PC-3 (cell line): ENCODE data around the gene PRKACA. TPM values are rescaled to one million over a fixed set of nuclear protein-coding genes. Genes with fewer than 3 reads are reported as not detected.

ENCODE experiments used
- ATAC-seq: fragments of 200-7000 bp; cut with Tn5 transposase; 2 replicates; pipeline ENCODE4 v1.9.1; 2020; ENCODE audit warnings: mild to moderate bottlenecking, moderate library complexity
- BruUV-seq: library from RNA; stranded (reverse); fragments of 400-500 nt; replicated peaks from 2 replicates; lab custom pipeline; 2021; lab: Mats Ljungman, UMichigan
- CTCF ChIA-PET: fragments of 300-600 bp; sonication (Branson Sonifier 250); formaldehyde crosslinking; loops from one replicate; lab custom pipeline; 2022; ENCODE audit warnings: antibody characterized with exemption; lab: Charles Lee
- POLR2A ChIA-PET: fragments of 300-600 bp; sonication (Branson Sonifier 250); formaldehyde crosslinking; loops from one replicate; lab custom pipeline; 2022; ENCODE audit warnings: antibody characterized with exemption; ENCODE audit not compliant: unreplicated experiment; lab: Charles Lee
- DNase-seq: peaks from one replicate; pipeline ENCODE4 v3.0.0-alpha.2; 2015
- H2AFZ ChIP-seq: fragments of 300-600 bp; sonication (generic); 2 replicates; pipeline ENCODE4 v1.6.0; 2016; ENCODE audit warnings: antibody characterized with exemption, low read length
- H3F3A ChIP-seq: fragments of 300-600 bp; sonication (generic); one replicate; pipeline ENCODE4 v1.6.0; 2017; ENCODE audit warnings: antibody characterized with exemption, low read length, control low read depth, mild to moderate bottlenecking; ENCODE audit not compliant: unreplicated experiment
- H3K27ac ChIP-seq: fragments of 300-600 bp; sonication (generic); 2 replicates; pipeline ENCODE4 v1.5.1; 2016; ENCODE audit warnings: mild to moderate bottlenecking, low read length
- H3K27me3 ChIP-seq: fragments of 300-600 bp; sonication (generic); 2 replicates; pipeline ENCODE4 v1.6.1; 2016; ENCODE audit warnings: low read length, mixed read lengths
- H3K36me3 ChIP-seq: fragments of 300-600 bp; sonication (generic); 2 replicates; pipeline ENCODE4 v1.6.1; 2016; ENCODE audit warnings: low read depth, mixed run types, low read length, mixed read lengths
- H3K4me1 ChIP-seq: fragments of 300-600 bp; sonication (generic); 2 replicates; pipeline ENCODE4 v1.5.1; 2016; ENCODE audit warnings: low read length; ENCODE audit not compliant: insufficient read depth
- H3K4me2 ChIP-seq: fragments of 300-600 bp; sonication (generic); 2 replicates; pipeline ENCODE4 v1.6.0; 2016; ENCODE audit warnings: low read length
- H3K4me3 ChIP-seq: fragments of 300-600 bp; sonication (generic); 2 replicates; pipeline ENCODE4 v1.5.1; 2016; ENCODE audit warnings: mild to moderate bottlenecking, low read length, mixed read lengths
- H3K79me2 ChIP-seq: fragments of 300-600 bp; sonication (generic); 2 replicates; pipeline ENCODE4 v1.6.1; 2017; ENCODE audit warnings: low read length, mixed read lengths
- H3K9ac ChIP-seq: fragments of 300-600 bp; sonication (generic); 2 replicates; pipeline ENCODE4 v1.6.0; 2016; ENCODE audit warnings: mild to moderate bottlenecking, low read length
- H3K9me2 ChIP-seq: fragments of 300-600 bp; sonication (generic); replicated peaks from 2 replicates; pipeline ENCODE4 v1.6.1; 2016; ENCODE audit warnings: mixed run types, low read length, mixed read lengths
- H3K9me3 ChIP-seq: fragments of 300-600 bp; sonication (generic); 2 replicates; pipeline ENCODE4 v1.6.1; 2016; ENCODE audit warnings: low read length, mixed read lengths
- H4K20me1 ChIP-seq: fragments of 300-600 bp; sonication (generic); 2 replicates; pipeline ENCODE4 v1.6.1; 2016; ENCODE audit warnings: low read length, mixed read lengths
- EZH2 ChIP-seq: fragments of 300-600 bp; sonication (generic); IDR thresholded peaks from one replicate; pipeline ENCODE4 v1.6.1; 2017; ENCODE audit warnings: antibody characterized with exemption, mild to moderate bottlenecking, low read length; ENCODE audit not compliant: unreplicated experiment
- EZH2phosphoT487 ChIP-seq: fragments of 300-600 bp; sonication (generic); IDR thresholded peaks from 2 replicates; pipeline ENCODE4 v1.6.1; 2018; ENCODE audit warnings: mild to moderate bottlenecking, antibody characterized with exemption, low read length, borderline replicate concordance
- intact Hi-C: fragments of 100-400 bp; cut with micrococcal nuclease; formaldehyde crosslinking; loops from 2 replicates; pipeline ENCODE4 v1.9.0; 2023
- total RNA-seq: library from RNA; depleted of rRNA; stranded (reverse); fragments of >200 nt; gene quantifications from 2 replicates; pipeline ENCODE4 v1.2.3, GENCODE V29; 2014
- TF ChIP-seq, protein P1 (sequence below): fragments of 300-600 bp; sonication (generic); conservative IDR thresholded peaks from 2 replicates; pipeline ENCODE4 v1.5.1; 2017; ENCODE audit warnings: antibody characterized with exemption, low read depth, mild to moderate bottlenecking, low read length

The PRKACA gene
- total RNA-seq, 1 experiment from 2014 or later = 50.2 TPM

DNA sequence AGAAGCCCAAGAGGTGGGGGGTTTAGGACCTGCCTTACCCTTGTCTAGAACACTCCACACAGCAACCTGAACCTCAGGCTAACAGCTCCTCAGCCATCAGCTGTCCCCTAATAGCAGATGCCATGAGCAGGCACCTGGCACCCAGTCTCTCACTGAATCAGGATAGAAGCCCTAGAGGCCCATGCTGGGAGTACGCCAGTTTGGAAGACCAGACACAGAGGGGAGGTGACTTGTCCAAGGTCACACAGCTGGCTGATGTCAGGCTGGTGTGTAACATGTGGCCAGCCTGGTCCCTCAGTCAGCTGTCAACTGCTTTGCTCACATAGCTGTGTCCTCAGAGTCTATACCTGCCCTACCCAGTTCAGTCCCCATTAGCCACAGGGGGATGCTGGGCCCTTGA, 14.3 kb downstream of the PRKACA start:
- Histone ChIP-seq H4K20me1 (no peaks in the 10 kb centered on the region), H3K79me2 (no peaks in the 10 kb centered on the region), H3K4me2 (no peak overlapping the region), H3K4me1 (peaks cover 7% of the 10 kb centered on the region; the same call in 1 of the 2 replicates), H3K4me3 (no peak overlapping the region), H3K9me2 (no peaks in the 10 kb centered on the region), H3K27me3 (no peaks in the 10 kb centered on the region), H3K27ac (no peak overlapping the region), H3F3A (no peaks in the 10 kb centered on the region), H3K9ac (no peak overlapping the region), H3K9me3 (no peaks in the 10 kb centered on the region), H2AFZ (no peak overlapping the region), H3K36me3 (peaks cover 20% of the 10 kb centered on the region)
- no peak; the same call in 1 of the 2 replicates for ATAC-seq
- POLR2A ChIA-PET = no interaction called here
- intact Hi-C loops = no loop called here
- CTCF ChIA-PET = no interaction called here
- TF ChIP-seq, protein P1, sequence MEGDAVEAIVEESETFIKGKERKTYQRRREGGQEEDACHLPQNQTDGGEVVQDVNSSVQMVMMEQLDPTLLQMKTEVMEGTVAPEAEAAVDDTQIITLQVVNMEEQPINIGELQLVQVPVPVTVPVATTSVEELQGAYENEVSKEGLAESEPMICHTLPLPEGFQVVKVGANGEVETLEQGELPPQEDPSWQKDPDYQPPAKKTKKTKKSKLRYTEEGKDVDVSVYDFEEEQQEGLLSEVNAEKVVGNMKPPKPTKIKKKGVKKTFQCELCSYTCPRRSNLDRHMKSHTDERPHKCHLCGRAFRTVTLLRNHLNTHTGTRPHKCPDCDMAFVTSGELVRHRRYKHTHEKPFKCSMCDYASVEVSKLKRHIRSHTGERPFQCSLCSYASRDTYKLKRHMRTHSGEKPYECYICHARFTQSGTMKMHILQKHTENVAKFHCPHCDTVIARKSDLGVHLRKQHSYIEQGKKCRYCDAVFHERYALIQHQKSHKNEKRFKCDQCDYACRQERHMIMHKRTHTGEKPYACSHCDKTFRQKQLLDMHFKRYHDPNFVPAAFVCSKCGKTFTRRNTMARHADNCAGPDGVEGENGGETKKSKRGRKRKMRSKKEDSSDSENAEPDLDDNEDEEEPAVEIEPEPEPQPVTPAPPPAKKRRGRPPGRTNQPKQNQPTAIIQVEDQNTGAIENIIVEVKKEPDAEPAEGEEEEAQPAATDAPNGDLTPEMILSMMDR = no peak
- TF ChIP-seq EZH2phosphoT487 (no peak), EZH2 (no peak)
- DNase-seq = no peak
- no TSS peak for BruUV-seq

- TF ChIP-seq EZH2phosphoT487 (no peak), EZH2 (no peak)
- TF ChIP-seq, protein P1 = no peak
- CTCF ChIA-PET = no interaction called here
- BruUV-seq = no TSS peak
Observed at GRCh38 chr19:14102756-14103155, 14.8 kb downstream of the PRKACA start.

GRCh38 chr19:14102102-14102696, 15.4 kb downstream of the PRKACA start:
- POLR2A ChIA-PET = interaction anchor here (0.7 kb wide), 1 partner anchor 173 kb away, joined by 3 read pairs; no protein-coding TSS in a partner anchor
- TF ChIP-seq, protein P1 = no peak
- TF ChIP-seq EZH2phosphoT487 (no peak), EZH2 (no peak)
- intact Hi-C loops = no loop called here
- ATAC-seq (peak; percentile 43; the same call in 1 of the 2 replicates), DNase-seq (peak; percentile 34)
- Histone ChIP-seq H3F3A (no peaks in the 10 kb centered on the region), H3K9me2 (no peaks in the 10 kb centered on the region), H3K36me3 (peaks cover 20% of the 10 kb centered on the region), H3K4me1 (peaks cover 7% of the 10 kb centered on the region; the same call in 1 of the 2 replicates), H2AFZ (no peak overlapping the region), H3K27me3 (no peaks in the 10 kb centered on the region), H3K9me3 (no peaks in the 10 kb centered on the region), H3K4me3 (no peak overlapping the region), H3K4me2 (no peak overlapping the region), H3K9ac (no peak overlapping the region), H4K20me1 (no peaks in the 10 kb centered on the region), H3K27ac (no peak overlapping the region), H3K79me2 (no peaks in the 10 kb centered on the region)
- CTCF ChIA-PET = no interaction called here
- BruUV-seq = no TSS peak

More at GRCh38 chr19:14102756-14103155, 14.8 kb downstream of the PRKACA start:
- DNase-seq (no peak), ATAC-seq (no peak)
- POLR2A ChIA-PET = no interaction called here
- H2AFZ ChIP-seq = no peak overlapping the region
- H3K9me3 ChIP-seq = no peaks in the 10 kb centered on the region
- H3K79me2 ChIP-seq = no peaks in the 10 kb centered on the region
- H3F3A ChIP-seq = no peaks in the 10 kb centered on the region
- H3K9me2 ChIP-seq = no peaks in the 10 kb centered on the region
- no peak overlapping the region for H3K9ac ChIP-seq
- H3K4me2 ChIP-seq = no peak overlapping the region
- no peaks in the 10 kb centered on the region for H4K20me1 ChIP-seq
- no peak overlapping the region for H3K4me3 ChIP-seq
- no peak overlapping the region for H3K27ac ChIP-seq
- peaks cover 20% of the 10 kb centered on the region for H3K36me3 ChIP-seq
- peaks cover 7% of the 10 kb centered on the region; the same call in 1 of the 2 replicates for H3K4me1 ChIP-seq
- intact Hi-C loops = no loop called here
- no peaks in the 10 kb centered on the region for H3K27me3 ChIP-seq
